ENCODE measurements around the gene NT5C. TPM values are rescaled to one million over a fixed set of nuclear protein-coding genes. Genes with fewer than 3 reads are reported as not detected.

NT5C gene
- total and polyA plus RNA-seq, 4 donors, result 27.2 to 61.0 (median 55.9) TPM

- Histone ChIP-seq H3K27me3 (ENCODE audit: control insufficient read depth, insufficient read depth, low read length) (no peaks in the 10 kb centered on the region), H3K4me3 (ENCODE audit: low read depth, low read length) (no peak overlapping the region), H3K9me3 (ENCODE audit: control insufficient read depth, insufficient read depth, low read length) (no peaks in the 10 kb centered on the region), H3K4me1 (ENCODE audit: control insufficient read depth, insufficient read depth, low read length) (peaks cover 5% of the 10 kb centered on the region), H3K36me3 (ENCODE audit: control insufficient read depth, insufficient read depth, low read length) (peaks cover 42% of the 10 kb centered on the region), H3K27ac (ENCODE audit: low read depth, low read length) (no peak overlapping the region)
- DNase-seq (ENCODE audit: low read depth in 4 of 6, low spot score in 6 of 6), result no peak
- WGBS (ENCODE audit: insufficient coverage), result 98% methylated on average over 4 of the region's 4 CpGs
Observed at GRCh38 chr17:75124819-75125162, 6.8 kb downstream of the NT5C start.

GRCh38 chr17:75124041-75124818 lies 7.3 kb downstream of the NT5C start:
- no peak overlapping the region for H3K4me3 ChIP-seq (ENCODE audit: low read depth, low read length)
- H3K36me3 ChIP-seq (ENCODE audit: control insufficient read depth, insufficient read depth, low read length), result peaks cover 41% of the 10 kb centered on the region
- no peaks in the 10 kb centered on the region for H3K27me3 ChIP-seq (ENCODE audit: control insufficient read depth, insufficient read depth, low read length)
- no peak for DNase-seq (ENCODE audit: low read depth in 4 of 6, low spot score in 6 of 6)
- H3K27ac ChIP-seq (ENCODE audit: low read depth, low read length), result no peak overlapping the region
- no peaks in the 10 kb centered on the region for H3K9me3 ChIP-seq (ENCODE audit: control insufficient read depth, insufficient read depth, low read length)
- WGBS (ENCODE audit: insufficient coverage), result 91% methylated on average over 15 of the region's 19 CpGs
- H3K4me1 ChIP-seq (ENCODE audit: control insufficient read depth, insufficient read depth, low read length), result no peaks in the 10 kb centered on the region

GRCh38 chr17:75118307-75118706 lies 13.2 kb downstream of the NT5C start:
- H3K9me3 ChIP-seq (ENCODE audit: control insufficient read depth, insufficient read depth, low read length), result no peaks in the 10 kb centered on the region
- 88% methylated on average over 14 of the region's 14 CpGs for WGBS (ENCODE audit: insufficient coverage)
- H3K4me1 ChIP-seq (ENCODE audit: control insufficient read depth, insufficient read depth, low read length), result peaks cover 17% of the 10 kb centered on the region
- H3K36me3 ChIP-seq (ENCODE audit: control insufficient read depth, insufficient read depth, low read length), result peaks cover 35% of the 10 kb centered on the region
- no peaks in the 10 kb centered on the region for H3K27me3 ChIP-seq (ENCODE audit: control insufficient read depth, insufficient read depth, low read length)
- no peak for DNase-seq (ENCODE audit: low read depth in 4 of 6, low spot score in 6 of 6)
- H3K27ac ChIP-seq (ENCODE audit: low read depth, low read length), result no peak overlapping the region
- no peak overlapping the region for H3K4me3 ChIP-seq (ENCODE audit: low read depth, low read length)

GRCh38 chr17:75116737-75117136 lies 14.8 kb downstream of the NT5C start:
- Histone ChIP-seq H3K27me3 (ENCODE audit: control insufficient read depth, insufficient read depth, low read length) (no peaks in the 10 kb centered on the region), H3K9me3 (ENCODE audit: control insufficient read depth, insufficient read depth, low read length) (no peaks in the 10 kb centered on the region), H3K27ac (ENCODE audit: low read depth, low read length) (no peak overlapping the region), H3K4me1 (ENCODE audit: control insufficient read depth, insufficient read depth, low read length) (peaks cover 17% of the 10 kb centered on the region), H3K36me3 (ENCODE audit: control insufficient read depth, insufficient read depth, low read length) (peaks cover 38% of the 10 kb centered on the region), H3K4me3 (ENCODE audit: low read depth, low read length) (no peak overlapping the region)
- no peak for DNase-seq (ENCODE audit: low read depth in 4 of 6, low spot score in 6 of 6)
- 81% methylated on average over 7 of the region's 9 CpGs for WGBS (ENCODE audit: insufficient coverage)

GRCh38 chr17:75115555-75115954 lies 16.0 kb downstream of the NT5C start:
- H3K4me3 ChIP-seq (ENCODE audit: low read depth, low read length), result no peak overlapping the region
- H3K4me1 ChIP-seq (ENCODE audit: control insufficient read depth, insufficient read depth, low read length), result peaks cover 25% of the 10 kb centered on the region
- peaks cover 38% of the 10 kb centered on the region for H3K36me3 ChIP-seq (ENCODE audit: control insufficient read depth, insufficient read depth, low read length)
- DNase-seq (ENCODE audit: low read depth in 4 of 6, low spot score in 6 of 6), result no peak
- H3K27me3 ChIP-seq (ENCODE audit: control insufficient read depth, insufficient read depth, low read length), result no peaks in the 10 kb centered on the region
- no peak overlapping the region for H3K27ac ChIP-seq (ENCODE audit: low read depth, low read length)
- H3K9me3 ChIP-seq (ENCODE audit: control insufficient read depth, insufficient read depth, low read length), result no peaks in the 10 kb centered on the region

- Histone ChIP-seq H3K27ac (ENCODE audit: low read depth, low read length) (peak overlapping the region; percentile 75), H3K4me3 (ENCODE audit: low read depth, low read length) (peak overlapping the region; percentile 47), H3K4me1 (ENCODE audit: control insufficient read depth, insufficient read depth, low read length) (peaks cover 30% of the 10 kb centered on the region)
Observed at GRCh38 chr17:75114552-75115314, 16.8 kb downstream of the NT5C start.

GRCh38 chr17:75113798-75114551 lies 17.6 kb downstream of the NT5C start:
- peaks cover 29% of the 10 kb centered on the region for H3K36me3 ChIP-seq (ENCODE audit: control insufficient read depth, insufficient read depth, low read length)
- peak overlapping the region; percentile 75 for H3K27ac ChIP-seq (ENCODE audit: low read depth, low read length)
- peaks cover 36% of the 10 kb centered on the region for H3K4me1 ChIP-seq (ENCODE audit: control insufficient read depth, insufficient read depth, low read length)
- H3K4me3 ChIP-seq (ENCODE audit: low read depth, low read length), result peak overlapping the region; percentile 47
- peak in 5 of 6 donors; percentile 81 to 95 (median 88) for DNase-seq (ENCODE audit: low read depth in 4 of 6, low spot score in 6 of 6)
- H3K27me3 ChIP-seq (ENCODE audit: control insufficient read depth, insufficient read depth, low read length), result no peaks in the 10 kb centered on the region
- 28% methylated on average over 20 of the region's 22 CpGs for WGBS (ENCODE audit: insufficient coverage)
- no peaks in the 10 kb centered on the region for H3K9me3 ChIP-seq (ENCODE audit: control insufficient read depth, insufficient read depth, low read length)

More at GRCh38 chr17:75114552-75115314, 16.8 kb downstream of the NT5C start:
- Histone ChIP-seq H3K36me3 (ENCODE audit: control insufficient read depth, insufficient read depth, low read length) (peaks cover 34% of the 10 kb centered on the region), H3K9me3 (ENCODE audit: control insufficient read depth, insufficient read depth, low read length) (no peaks in the 10 kb centered on the region), H3K27me3 (ENCODE audit: control insufficient read depth, insufficient read depth, low read length) (no peaks in the 10 kb centered on the region)
- 84% methylated on average over 8 of the region's 19 CpGs for WGBS (ENCODE audit: insufficient coverage)
- no peak for DNase-seq (ENCODE audit: low read depth in 4 of 6, low spot score in 6 of 6)

- Histone ChIP-seq H3K4me3 (ENCODE audit: low read depth, low read length) (no peak overlapping the region), H3K27me3 (ENCODE audit: control insufficient read depth, insufficient read depth, low read length) (no peaks in the 10 kb centered on the region), H3K27ac (ENCODE audit: low read depth, low read length) (no peak overlapping the region), H3K4me1 (ENCODE audit: control insufficient read depth, insufficient read depth, low read length) (peaks cover 38% of the 10 kb centered on the region), H3K36me3 (ENCODE audit: control insufficient read depth, insufficient read depth, low read length) (peaks cover 20% of the 10 kb centered on the region), H3K9me3 (ENCODE audit: control insufficient read depth, insufficient read depth, low read length) (no peaks in the 10 kb centered on the region)
- 97% methylated on average over 6 of the region's 7 CpGs for WGBS (ENCODE audit: insufficient coverage)
- DNase-seq (ENCODE audit: low read depth in 4 of 6, low spot score in 6 of 6), result no peak
Observed at GRCh38 chr17:75111777-75112335, 19.7 kb downstream of the NT5C start.

GRCh38 chr17:75110234-75110937 lies 21.2 kb downstream of the NT5C start:
- H3K27me3 ChIP-seq (ENCODE audit: control insufficient read depth, insufficient read depth, low read length), result no peaks in the 10 kb centered on the region
- peak overlapping the region; percentile 79 for H3K4me3 ChIP-seq (ENCODE audit: low read depth, low read length)
- DNase-seq (ENCODE audit: low read depth in 4 of 6, low spot score in 6 of 6), result no peak
- 28% methylated on average over 37 of the region's 40 CpGs for WGBS (ENCODE audit: insufficient coverage)
- peaks cover 8% of the 10 kb centered on the region for H3K36me3 ChIP-seq (ENCODE audit: control insufficient read depth, insufficient read depth, low read length)
- H3K27ac ChIP-seq (ENCODE audit: low read depth, low read length), result no peak overlapping the region
- H3K9me3 ChIP-seq (ENCODE audit: control insufficient read depth, insufficient read depth, low read length), result no peaks in the 10 kb centered on the region
- peaks cover 43% of the 10 kb centered on the region for H3K4me1 ChIP-seq (ENCODE audit: control insufficient read depth, insufficient read depth, low read length)

All from spinal cord (tissue), 10 donors.